GM18519 (cell line): ENCODE data around the gene STX4.
A peak's percentile ranks its signal among the peaks of the same experiment; 100 is the strongest.
"Not testable (repeated sequence)": the region's sequence is repeated elsewhere in the genome, so short reads cannot be mapped to it uniquely, and the experiment has no call there.

Source experiments
- ATAC-seq: cut with Tn5 transposase; IDR thresholded peaks from one replicate; pipeline ENCODE4 v1.9.1; 2021; ENCODE audit warnings: mild to moderate bottlenecking, moderate library complexity; ENCODE audit not compliant: unreplicated experiment, low FRiP score

Gene STX4

DNA sequence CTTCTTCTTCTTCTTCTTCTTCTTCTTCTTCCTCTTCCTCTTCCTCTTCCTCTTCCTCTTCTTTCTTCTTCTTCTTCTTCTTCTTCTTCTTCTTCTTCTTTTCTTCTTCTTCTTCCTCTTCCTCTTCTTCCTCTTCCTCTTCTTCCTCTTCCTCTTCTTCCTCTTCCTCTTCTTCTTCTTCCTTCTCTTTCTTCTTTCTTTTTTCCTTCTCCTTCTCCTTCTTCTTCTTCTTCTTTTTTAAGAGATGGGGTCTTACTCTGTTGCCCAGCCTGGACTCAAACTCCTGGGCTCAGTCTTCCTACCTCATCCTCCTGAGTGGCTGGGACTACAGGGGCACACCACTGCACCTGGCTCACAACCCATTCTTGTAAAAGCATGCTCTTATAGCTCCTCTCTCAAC lies 20.1 kb upstream of the STX4 start:
- ATAC-seq: not testable (repeated sequence)

DNA sequence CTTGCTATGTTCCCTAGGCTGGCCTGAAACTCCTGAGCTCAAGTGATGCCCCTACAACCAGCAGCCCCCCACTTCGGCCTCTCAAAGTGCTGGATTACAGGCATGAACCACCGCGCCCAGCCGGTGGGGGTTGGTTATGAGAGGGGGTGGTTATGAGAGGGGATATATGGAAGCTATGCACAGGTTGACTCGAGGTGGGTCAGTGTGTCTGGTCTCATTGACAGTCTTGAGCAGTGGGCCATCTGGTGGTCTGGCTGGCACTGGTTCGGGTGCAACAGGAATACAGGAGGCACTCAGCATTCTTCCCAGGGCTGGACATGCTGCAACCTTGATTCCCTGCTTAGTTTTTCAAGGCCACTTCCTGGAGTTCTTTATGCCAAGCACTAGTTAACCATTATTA lies 17.3 kb upstream of the STX4 start:
- ATAC-seq: no peak

DNA sequence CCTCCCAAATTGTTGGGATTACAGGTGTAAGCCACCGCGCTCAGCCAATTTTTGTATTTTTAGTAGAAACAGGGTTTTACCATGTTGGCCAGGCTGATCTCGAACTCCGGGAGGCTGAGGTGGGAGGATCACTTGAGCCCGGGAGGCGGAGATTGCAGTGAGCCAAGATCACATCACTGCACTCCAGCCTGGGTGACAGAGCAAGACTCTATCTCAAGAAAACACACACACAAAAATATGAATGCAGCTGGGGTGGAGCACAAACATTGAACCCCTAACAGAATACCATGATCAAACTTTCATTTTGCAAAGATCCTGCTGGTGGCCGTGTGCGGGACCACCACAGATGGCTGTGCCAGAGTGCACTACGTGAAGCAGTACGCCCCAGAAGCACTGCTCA lies 15.6 kb upstream of the STX4 start:
- ATAC-seq: not testable (repeated sequence)

DNA sequence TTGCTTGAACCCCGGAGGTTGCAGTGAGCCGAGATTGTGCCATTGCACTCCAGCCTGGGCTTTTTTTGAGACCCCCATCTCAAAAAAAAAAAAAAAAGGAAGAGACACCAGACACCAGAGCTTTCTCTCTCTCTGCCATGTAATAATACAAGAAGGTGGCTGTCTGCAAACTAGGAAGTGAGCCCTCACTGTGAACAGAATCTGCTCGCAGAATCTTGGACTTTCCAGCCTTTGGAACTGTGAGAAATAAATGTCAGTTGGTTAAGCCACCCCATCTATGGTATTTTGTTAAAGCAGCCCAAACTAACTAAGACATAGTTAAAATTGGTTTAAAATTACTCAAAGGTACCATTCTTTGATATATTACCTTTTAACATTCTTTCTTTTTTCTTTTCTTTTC lies 12.8 kb upstream of the STX4 start:
- no peak for ATAC-seq

DNA sequence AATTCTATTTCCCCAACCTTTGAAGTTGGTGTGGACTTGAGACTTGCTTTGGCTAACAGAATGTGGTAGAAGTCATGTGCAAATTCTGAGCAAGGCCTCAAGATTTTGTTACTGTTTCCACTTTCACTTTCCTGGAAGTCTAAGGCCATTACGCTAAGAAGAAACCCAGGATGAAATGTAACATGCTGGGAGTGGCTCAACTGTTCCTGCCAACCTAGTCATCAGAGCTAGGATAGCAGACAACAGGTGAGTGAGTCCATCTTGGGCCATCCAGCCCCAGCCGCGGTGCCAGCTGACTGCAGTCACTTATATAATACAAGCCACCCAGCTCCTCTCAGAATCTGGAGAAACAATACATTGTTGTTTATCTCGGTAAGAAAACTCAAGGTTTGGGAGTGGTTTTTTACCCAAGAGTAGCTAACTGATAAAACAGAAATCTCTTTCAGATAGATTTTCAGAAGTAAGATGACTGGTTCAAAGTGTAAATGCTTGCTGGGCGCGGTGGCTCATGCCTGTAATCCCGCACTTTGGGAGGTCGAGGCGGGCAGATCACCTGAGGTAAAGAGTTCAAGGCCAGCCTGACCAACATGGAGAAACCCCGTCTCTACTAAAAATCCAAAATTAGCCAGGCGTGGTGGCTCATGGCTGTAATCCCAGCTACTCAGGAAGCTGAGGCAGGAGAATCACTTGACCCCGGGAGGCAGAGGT lies 10.7 kb upstream of the STX4 start:
- ATAC-seq: no peak

DNA sequence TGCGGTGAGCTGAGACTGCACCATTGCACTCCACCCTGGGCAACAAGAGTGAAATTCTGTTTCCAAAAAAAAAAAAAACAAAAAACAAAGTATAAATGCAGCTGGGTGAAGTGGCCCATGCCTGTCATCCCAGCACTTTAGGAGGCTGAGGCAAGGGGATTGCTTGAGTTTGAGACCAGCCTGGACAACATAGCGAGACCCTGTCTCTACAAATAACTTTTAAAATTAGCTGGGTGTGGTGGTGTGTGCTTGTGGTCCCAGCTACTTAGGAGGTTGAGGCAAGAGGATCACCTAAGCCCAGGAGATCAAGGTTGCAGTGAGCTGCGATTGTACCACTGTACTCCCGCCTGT lies 10.1 kb upstream of the STX4 start:
- ATAC-seq: no peak

DNA sequence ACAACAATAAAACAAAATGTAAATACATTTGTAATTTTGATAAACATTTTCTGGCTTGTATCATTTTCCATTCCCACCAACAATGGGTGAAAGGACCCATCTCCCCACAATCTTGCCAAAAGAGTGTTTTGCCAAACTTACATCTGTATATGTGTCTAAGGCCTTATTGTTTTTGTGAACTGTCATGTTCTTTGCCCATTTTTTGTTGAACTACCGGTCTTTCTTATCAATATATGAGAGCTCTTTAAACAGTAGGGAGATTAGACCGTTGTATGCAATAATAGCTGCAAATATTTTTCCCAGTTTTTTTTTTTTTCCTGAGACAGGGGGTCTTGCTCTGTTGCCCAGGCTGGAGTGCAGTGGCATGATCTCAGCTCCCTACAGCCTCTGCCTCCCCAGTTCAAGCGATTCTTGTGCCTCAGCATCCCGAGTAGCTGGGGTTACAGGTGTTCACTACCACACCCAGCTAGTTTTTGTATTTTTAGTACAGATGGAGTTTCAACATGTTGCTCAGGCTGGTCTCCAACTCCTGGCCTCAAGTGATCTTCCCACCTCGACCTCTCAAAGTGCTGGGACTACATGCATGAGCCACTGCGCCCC lies 9.6 kb upstream of the STX4 start:
- ATAC-seq: no peak

DNA sequence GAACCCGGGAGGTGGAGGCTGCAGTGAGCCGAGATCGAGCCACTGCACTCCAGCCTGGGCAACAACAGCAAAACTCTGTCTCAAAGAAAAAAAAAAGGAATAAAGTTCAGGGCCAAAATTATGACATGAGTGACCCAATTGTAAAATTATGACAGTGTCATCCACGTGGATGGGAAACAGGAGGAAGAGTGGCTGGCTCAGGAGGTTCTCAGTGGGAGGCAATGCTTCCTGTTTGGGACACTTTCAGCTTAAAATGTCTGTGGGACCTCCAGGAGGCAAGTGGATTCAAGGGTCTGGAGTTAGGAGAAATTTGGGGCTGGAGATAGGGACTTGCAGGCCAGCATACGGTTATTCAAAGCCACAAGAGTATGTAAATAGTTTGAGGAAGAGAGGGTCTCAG lies 8.0 kb upstream of the STX4 start:
- ATAC-seq: no peak

DNA sequence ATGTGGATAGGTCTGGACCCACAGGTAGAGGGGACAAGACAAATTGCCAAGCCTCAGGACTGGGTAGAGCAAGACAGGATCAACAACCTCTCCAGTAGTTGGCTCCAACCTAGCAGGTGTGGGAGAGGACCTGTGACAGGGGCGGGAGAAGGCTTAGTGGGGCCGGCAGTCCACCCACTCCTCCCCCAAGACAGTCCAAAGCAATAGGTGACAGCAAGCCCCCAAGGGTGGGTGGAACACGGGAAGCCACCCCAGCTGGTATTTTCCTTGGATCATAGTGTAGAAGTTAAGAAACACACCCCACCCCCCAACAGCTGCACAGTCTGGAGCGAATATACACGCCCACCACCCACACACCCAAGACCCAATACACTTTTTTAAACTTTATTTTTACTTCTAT lies 4.1 kb upstream of the STX4 start:
- no peak for ATAC-seq

DNA sequence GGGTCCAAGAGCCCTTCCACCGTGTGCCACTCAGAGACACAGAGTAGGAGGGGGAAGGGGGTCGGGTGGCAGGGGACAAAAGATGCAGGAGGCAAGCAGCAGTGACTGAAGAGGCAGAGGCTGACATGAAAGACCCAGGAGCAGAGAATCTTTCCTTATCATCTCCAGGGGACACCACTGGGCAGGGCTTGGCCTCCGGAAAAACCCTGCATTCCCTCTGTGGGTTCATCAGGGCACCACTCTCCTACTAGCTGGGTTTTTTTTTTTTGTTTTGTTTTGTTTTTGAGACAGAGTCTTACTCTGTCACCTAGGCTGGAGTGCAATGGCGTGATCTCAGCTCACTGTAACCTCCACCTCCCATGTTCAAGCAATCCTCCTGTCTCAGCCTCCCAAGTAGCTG lies 2.1 kb upstream of the STX4 start:
- no peak for ATAC-seq

DNA sequence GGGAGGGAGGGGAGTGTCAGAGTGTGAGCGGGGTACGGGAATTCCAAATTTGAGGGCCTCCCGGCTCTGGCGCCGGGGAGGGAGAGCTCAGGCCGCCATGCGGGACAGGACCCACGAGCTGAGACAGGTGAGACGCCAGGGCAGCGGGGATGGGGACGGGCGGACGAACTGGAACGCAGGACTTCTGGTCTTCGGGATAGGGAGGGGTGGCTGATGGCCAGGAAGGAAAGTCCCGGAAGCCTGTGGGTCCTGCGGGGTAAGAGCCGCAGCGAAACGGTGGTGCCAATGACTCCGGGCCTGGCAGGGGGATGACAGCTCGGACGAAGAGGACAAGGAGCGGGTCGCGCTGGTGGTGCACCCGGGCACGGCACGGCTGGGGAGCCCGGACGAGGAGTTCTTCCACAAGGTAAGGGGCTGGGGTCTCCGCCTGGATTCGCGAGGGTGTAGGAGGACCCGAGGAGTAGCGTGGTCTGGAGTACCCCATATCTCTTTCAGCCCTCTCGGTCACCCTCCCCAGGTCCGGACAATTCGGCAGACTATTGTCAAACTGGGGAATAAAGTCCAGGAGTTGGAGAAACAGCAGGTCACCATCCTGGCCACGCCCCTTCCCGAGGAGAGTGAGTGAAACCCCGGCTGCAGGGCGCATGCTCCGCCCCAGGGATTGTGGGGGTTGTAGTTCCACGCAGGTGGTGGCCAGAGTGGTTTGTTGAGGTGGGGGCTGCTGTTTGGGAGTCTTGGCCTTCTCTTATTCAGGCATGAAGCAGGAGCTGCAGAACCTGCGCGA lies 543 bp downstream of the STX4 start:
- peak; percentile 28 for ATAC-seq

DNA sequence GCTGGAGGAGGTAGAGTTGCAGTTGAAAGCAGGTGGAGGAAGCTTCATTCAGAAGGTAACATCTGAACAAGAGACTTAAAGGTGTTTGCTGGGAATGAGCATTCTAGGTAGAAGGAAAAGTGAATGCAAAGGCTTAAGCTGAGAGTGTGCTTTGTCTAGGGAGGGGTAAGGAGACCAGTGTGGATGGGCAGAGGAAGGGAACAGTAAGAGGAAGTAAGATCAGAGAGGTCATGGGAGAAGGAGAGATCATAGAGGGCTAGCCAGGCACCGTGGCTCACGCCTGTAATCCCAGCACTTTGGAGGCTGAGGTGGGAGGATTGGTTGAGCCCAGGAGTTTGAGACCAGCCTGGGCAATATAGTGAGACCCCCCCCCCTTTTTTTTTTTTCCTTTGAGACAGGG lies 3.3 kb downstream of the STX4 start:
- ATAC-seq: no peak

DNA sequence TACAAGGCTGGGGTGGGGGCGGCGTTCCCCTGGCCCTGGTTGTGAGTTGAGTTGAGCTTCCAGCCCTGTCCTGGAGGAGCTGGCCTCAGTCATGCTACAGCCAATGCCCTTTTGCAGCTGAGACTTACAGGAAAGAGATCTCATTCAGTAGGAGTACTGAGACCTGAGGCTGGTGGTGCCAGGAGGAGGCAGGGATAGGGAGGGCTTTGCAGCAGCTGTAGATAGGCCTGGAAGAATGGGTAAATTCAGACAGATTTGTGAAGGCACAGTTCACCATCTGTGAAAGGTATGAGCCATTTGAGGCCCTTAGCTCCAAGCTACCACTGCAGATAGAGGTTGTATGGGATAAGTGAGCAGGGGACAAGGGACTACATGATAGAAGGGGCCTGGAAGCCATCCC lies 5.6 kb downstream of the STX4 start:
- ATAC-seq: no peak

DNA sequence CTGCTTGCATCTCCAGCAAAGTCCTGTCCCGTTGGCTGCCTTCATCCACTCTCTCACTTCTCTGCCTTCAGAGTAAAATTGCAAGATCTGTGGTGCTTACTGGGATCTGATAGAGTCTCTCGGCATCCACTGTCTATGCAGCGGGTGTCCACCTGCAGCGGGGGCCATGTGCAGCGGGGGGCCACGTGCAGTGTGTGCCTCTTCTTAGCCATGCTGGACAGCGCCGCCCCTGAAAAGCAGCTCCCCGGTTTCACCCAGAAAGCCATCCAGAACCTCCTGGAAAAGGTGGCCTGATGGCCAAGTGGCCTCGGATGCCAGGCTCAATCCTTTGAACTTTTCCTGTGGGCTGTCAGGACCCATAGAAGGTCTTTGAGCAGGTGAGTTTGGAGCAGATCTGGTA lies 9.5 kb downstream of the STX4 start:
- ATAC-seq: no peak

DNA sequence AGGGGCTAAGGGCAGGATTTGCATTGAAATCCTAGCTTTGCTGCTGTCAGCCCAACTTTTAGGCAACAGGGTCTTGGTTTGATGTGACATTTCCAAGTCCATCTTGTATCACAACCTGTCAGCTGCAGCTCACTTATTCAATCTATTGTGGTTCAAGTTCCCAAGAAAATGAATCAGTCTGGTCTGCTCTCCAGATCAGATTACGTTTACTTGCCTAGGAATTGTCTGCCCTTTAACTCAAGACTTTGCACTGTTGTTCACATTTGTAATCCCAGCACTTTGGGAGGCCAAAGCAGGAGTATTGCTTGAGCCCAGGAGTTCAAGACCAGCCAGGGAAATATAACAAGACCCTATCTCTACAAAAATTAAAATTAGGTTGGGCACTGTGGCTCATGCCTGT lies 10.0 kb downstream of the STX4 start:
- no peak for ATAC-seq

DNA sequence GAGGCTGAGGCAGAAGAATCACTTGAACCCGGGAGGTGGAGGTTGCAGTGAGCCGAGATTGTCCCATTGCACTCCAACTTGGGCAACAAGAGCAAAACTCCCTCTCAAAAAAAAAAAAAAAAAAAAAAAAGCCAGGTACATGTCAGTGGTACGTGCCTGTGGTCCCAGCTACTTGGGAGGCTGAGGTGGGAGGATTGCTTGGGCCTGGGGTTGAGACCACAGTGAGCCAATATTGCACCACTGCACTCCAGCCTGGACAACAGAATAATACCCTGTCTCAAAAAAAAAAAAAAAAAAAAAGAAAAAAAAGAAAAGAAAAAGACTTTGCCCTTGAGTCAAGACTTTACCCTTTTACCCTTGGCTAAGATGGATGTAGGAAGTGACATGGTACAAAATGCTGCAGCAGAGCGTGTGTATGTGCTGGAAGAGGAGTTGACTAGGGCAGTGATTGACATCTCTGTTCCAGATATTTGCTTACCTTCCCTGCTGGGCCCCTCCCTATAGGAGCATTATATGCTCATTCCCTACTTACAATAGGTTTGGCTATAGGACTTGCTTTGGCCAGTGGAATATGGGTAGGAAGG lies 10.6 kb downstream of the STX4 start:
- no peak for ATAC-seq

DNA sequence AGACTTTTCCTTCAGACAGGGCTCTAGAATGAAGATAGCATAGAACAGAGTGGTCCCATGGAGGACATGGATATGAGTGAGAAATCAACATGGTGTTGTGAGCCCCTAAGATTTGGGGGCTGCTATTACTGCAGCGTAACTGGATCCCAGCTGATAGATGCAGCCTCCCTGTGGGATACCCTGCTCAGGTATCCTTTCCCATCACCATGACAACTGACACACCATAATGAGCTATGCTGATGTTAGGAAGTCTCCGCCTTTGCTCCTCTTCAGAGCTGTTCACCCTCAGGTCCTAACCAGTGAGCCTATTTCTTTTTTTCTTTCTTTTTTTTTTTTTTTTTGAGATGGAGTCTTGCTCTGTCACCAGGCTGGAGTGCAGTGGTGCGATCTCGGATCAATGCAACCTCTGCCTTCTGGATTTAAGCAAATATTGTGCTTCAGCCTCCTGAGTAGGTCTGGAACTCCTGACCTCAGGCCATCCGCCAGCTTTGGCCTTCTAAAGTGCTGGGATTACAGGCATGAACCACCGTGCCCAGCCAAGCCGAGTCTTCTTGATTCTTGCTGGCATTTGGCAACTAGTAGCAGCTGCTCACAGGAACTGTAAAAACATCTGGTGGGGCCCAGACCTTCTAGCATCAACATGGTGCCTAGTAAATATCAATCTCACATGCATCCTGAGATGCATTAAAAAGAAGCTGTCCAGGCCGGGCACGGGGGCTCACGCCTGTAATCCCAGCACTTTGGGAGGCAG lies 17.1 kb downstream of the STX4 start:
- no peak for ATAC-seq

DNA sequence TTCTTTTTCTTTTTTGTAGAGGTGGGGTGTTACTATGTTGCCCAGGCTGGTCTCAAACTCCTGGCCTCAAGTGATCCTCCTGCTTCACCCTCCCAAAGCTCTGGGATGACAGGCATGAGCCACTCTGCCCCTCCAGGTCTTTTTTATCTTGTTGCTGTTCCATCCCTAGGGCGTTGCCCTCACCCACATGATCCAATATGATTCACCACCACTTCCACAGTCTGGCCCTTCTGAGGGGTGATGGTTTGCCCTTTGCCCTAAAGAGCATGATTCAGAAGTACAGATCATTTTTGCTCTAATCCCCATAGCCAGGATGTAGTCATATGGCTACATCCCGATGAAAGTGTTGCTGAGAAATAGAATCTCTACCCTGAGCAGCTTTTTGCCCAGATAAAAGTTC lies 18.8 kb downstream of the STX4 start:
- no peak for ATAC-seq

DNA sequence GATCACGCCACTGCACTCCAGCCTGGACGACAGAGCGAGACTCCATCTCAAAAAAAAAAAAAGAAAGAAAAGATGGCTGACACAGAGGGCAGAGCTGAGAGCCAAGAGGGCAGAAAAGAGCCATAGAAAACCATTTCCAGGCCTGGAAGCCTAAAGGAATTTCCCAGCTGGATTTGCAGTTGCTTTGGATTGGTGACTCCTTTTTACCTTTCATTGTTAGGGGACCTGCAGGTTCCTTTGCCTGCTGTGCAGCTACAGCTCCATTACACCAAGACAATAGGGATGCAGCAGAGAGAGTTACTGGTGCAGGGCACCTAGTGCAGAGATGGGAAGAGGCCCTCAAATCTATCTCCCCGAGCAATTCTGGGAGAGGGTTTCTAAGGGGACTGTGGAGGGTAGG lies 22.3 kb downstream of the STX4 start:
- ATAC-seq: no peak

DNA sequence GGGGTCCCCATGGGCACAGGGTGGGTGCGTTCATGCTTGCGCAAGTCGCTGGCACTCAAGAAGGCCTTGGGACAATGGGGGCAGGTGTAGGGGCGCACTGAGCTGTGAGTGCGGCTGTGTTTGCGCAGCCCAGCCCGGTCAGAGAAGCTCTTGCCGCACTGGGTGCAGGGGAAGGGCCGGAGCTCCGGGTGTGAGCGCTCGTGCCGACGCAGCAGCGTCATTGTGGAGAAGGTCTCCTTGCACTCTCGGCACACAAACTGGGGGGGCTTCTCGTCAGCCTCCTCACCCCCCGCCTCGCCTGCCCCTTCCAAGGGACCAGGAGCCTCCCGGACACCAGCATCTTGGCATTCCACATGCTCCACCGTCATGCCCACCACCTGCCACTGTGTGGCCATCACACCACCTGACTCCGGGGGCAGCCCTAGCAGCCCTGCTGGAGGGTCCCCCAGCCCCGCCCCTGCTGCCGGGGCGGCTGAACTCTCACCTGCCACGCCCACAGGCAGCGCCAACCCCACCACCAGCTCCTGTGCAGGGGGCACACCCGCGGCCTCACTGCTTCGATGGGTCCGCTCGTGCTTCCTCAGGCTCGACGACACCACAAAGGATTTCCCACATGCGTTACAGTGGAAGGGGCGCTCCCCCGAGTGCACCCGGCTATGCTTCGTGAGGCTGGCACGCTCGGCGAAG lies 27.9 kb downstream of the STX4 start:
- no peak for ATAC-seq
